Measurements from ENCODE around the gene OR4Q2. TPM values are rescaled to one million over a fixed set of nuclear protein-coding genes. Genes with fewer than 3 reads are reported as not detected.

The OR4Q2 gene
- total RNA-seq, 4 donors from 2014 or later: not detected

- intact Hi-C loops (cut with DNase I; ENCODE audit: low total_unique reads): no loop called here
- Histone ChIP-seq H3K27ac (no peak within 1 kb of the TSS), H3K27me3 (no peaks in the 10 kb centered on the region), H3K36me3 (no peaks in the 10 kb centered on the region), H3K9me3 (no peaks in the 10 kb centered on the region), H3K4me1 (no peaks in the 10 kb centered on the region), H3K4me3 (no peak within 1 kb of the TSS)
- TF ChIP-seq POLR2A (IDR thresholded peaks at IDR 0.05) (no peak), CTCF (IDR thresholded peaks at IDR 0.05 in 4 of 5, conservative IDR thresholded peaks at IDR 0.05 in 1 of 5) (no peak)
- DNase-seq (no peak), ATAC-seq (no peak)
- in situ Hi-C loops (cut with MboI; ENCODE audit: low sequenced_read_pairs in 4 of 4): no loop called here
Measured at GRCh38 chr14:20035938-20036337, 34.0 kb downstream of the OR4Q2 start, which contains the start of gene OR4K13. Gene OR4K13, minus strand, starts transcription at chr14:20036038. Its CDS starts 1,280 bp downstream, at chr14:20034758.

DNA sequence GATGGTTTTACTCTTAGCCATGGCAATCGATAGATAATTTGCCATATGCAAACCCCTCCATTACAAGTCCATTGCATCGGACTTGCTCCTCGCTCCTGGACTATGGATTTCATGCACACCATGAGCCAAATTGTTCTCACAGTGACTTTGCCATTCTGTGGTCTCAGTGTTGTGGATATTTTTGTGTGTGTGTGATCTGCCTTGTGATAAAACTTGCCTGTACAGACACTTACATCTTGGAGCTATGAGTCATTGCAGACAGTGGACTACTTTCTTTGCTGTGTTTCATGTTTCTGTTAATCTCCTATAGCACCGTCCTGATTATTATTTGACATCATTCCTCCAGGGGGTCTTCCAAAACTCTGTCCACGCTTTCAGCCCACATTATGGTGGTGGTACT is 42.3 kb downstream of the OR4Q2 start:
- no peak for DNase-seq
- no peaks in the 10 kb centered on the region for H3K9me3 ChIP-seq
- no peak for TF ChIP-seq POLR2A (IDR thresholded peaks at IDR 0.05)
- TF ChIP-seq CTCF (IDR thresholded peaks at IDR 0.05 in 4 of 5, conservative IDR thresholded peaks at IDR 0.05 in 1 of 5): no peak
- no peak overlapping the region for H3K4me3 ChIP-seq
- in situ Hi-C loops (cut with MboI; ENCODE audit: low sequenced_read_pairs in 4 of 4) (no loop called here), intact Hi-C loops (cut with DNase I; ENCODE audit: low total_unique reads) (no loop called here)
- ATAC-seq: no peak
- no peaks in the 10 kb centered on the region for H3K4me1 ChIP-seq
- H3K27me3 ChIP-seq: no peaks in the 10 kb centered on the region
- H3K27ac ChIP-seq: no peak overlapping the region
- no peaks in the 10 kb centered on the region for H3K36me3 ChIP-seq

- H3K4me3 ChIP-seq: no peak overlapping the region
- H3K27ac ChIP-seq: no peak overlapping the region
- DNase-seq: no peak
- no peaks in the 10 kb centered on the region for H3K27me3 ChIP-seq
- no peaks in the 10 kb centered on the region for H3K9me3 ChIP-seq
- intact Hi-C loops (cut with DNase I; ENCODE audit: low total_unique reads): no loop called here
- TF ChIP-seq POLR2A (IDR thresholded peaks at IDR 0.05) (no peak), CTCF (IDR thresholded peaks at IDR 0.05 in 4 of 5, conservative IDR thresholded peaks at IDR 0.05 in 1 of 5) (no peak)
- H3K36me3 ChIP-seq: no peaks in the 10 kb centered on the region
- in situ Hi-C loops (cut with MboI; ENCODE audit: low sequenced_read_pairs in 4 of 4): no loop called here
- no peak for ATAC-seq
- no peaks in the 10 kb centered on the region for H3K4me1 ChIP-seq
Measured at GRCh38 chr14:20048202-20048601, 46.2 kb downstream of the OR4Q2 start.

Other genes with a start within 250 kb of the OR4Q2 start
- gene OR4M1, start 228.7 kb upstream of the OR4Q2 start, total RNA-seq: not detected
- not detected for gene OR4N2, start 198.4 kb upstream of the OR4Q2 start, total RNA-seq
- not detected for gene OR4K2, start 127.0 kb upstream of the OR4Q2 start, total RNA-seq
- gene OR4K5, start 81.6 kb upstream of the OR4Q2 start, total RNA-seq: not detected
- gene OR4K1, start 71.2 kb upstream of the OR4Q2 start, total RNA-seq: not detected
- gene OR4K15, start 26.6 kb upstream of the OR4Q2 start, total RNA-seq: not detected
- not detected for gene OR4K14, start 17.1 kb downstream of the OR4Q2 start, total RNA-seq
- gene OR4K13, start 33.9 kb downstream of the OR4Q2 start, total RNA-seq: not detected
- gene OR4L1, start 57.9 kb downstream of the OR4Q2 start, total RNA-seq: not detected
- gene OR4K17, start 108.6 kb downstream of the OR4Q2 start, total RNA-seq: not detected
- not detected for gene OR4N5, start 136.7 kb downstream of the OR4Q2 start, total RNA-seq
- gene OR11G2, start 188.7 kb downstream of the OR4Q2 start, total RNA-seq: not detected
- not detected for gene OR11H6, start 221.5 kb downstream of the OR4Q2 start, total RNA-seq
- gene OR11H7, start 226.8 kb downstream of the OR4Q2 start, total RNA-seq: not detected
- gene OR11H4, start 237.1 kb downstream of the OR4Q2 start, total RNA-seq: not detected

Data from gastrocnemius medialis (tissue), 4 donors.